ENCODE measurements around the gene C3orf49. TPM values are rescaled to one million over a fixed set of nuclear protein-coding genes. Genes with fewer than 3 reads are reported as not detected.

The C3orf49 gene
- total RNA-seq, 1 experiment from 2014 or later = not detected

DNA sequence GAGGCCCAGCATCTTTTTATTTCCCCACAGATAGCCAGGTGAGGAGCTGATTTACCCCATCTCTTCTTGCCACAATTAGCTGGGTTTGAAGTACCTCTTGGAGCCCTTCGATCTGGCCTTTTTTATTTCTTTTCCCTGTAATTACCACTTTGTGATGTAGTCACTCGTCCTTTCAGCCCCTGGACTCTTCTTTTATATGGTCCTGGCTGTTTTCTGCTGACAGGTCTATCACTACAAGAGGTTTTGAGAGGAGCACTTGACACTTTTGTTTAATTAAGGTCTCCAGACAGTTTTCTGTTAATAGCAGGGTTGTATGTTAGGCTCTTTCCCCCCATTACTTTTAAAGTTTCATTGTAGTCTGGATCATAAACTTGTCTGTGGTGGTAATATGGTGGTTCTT, 56.4 kb downstream of the C3orf49 start:
- Histone ChIP-seq H3K9me2 (replicated peaks; ENCODE audit: insufficient read depth, low read length) (no peaks in the 10 kb centered on the region), H3K9me3 (ENCODE audit: low read length) (no peaks in the 10 kb centered on the region), H3K79me2 (ENCODE audit: low read length) (peaks cover 99% of the 10 kb centered on the region), H3K27ac (ENCODE audit: low read length) (peak overlapping the region; percentile 25; the same call in 1 of the 2 replicates), H3K36me3 (ENCODE audit: insufficient read depth, low read length) (peaks cover 8% of the 10 kb centered on the region; the same call in 1 of the 2 replicates), H3K4me2 (ENCODE audit: low read depth, low read length, poor library complexity, severe bottlenecking) (peak overlapping the region; percentile 55), H2AFZ (ENCODE audit: low read length) (no peak overlapping the region), H3K4me3 (ENCODE audit: low read length) (no peak overlapping the region), H4K20me1 (ENCODE audit: insufficient read depth, low read depth, low read length) (peaks cover 15% of the 10 kb centered on the region), H3K27me3 (ENCODE audit: low read length) (no peaks in the 10 kb centered on the region), H3K4me1 (ENCODE audit: low read length) (peaks cover 65% of the 10 kb centered on the region), H3K9ac (ENCODE audit: low read length) (no peak overlapping the region)
- no peak for DNase-seq

- peaks cover 7% of the 10 kb centered on the region; the same call in 1 of the 2 replicates for H3K36me3 ChIP-seq (ENCODE audit: insufficient read depth, low read length)
- no peaks in the 10 kb centered on the region for H3K9me3 ChIP-seq (ENCODE audit: low read length)
- no peaks in the 10 kb centered on the region for H3K9me2 ChIP-seq (replicated peaks; ENCODE audit: insufficient read depth, low read length)
- H3K9ac ChIP-seq (ENCODE audit: low read length) = no peak overlapping the region
- peaks cover 57% of the 10 kb centered on the region for H3K4me1 ChIP-seq (ENCODE audit: low read length)
- H3K27me3 ChIP-seq (ENCODE audit: low read length) = no peaks in the 10 kb centered on the region
- DNase-seq = no peak
- H3K79me2 ChIP-seq (ENCODE audit: low read length) = peaks cover 99% of the 10 kb centered on the region
- H3K4me2 ChIP-seq (ENCODE audit: low read depth, low read length, poor library complexity, severe bottlenecking) = peak overlapping the region; percentile 55
- no peak overlapping the region for H2AFZ ChIP-seq (ENCODE audit: low read length)
- peak overlapping the region; percentile 25; the same call in 1 of the 2 replicates for H3K27ac ChIP-seq (ENCODE audit: low read length)
- peaks cover 15% of the 10 kb centered on the region for H4K20me1 ChIP-seq (ENCODE audit: insufficient read depth, low read depth, low read length)
- H3K4me3 ChIP-seq (ENCODE audit: low read length) = no peak overlapping the region
These were observed 57.2 kb downstream of the C3orf49 start for GRCh38 chr3:63876260-63876659.

GRCh38 chr3:63877737-63878393, 58.8 kb downstream of the C3orf49 start:
- no peak for DNase-seq
- Histone ChIP-seq H3K27ac (ENCODE audit: low read length) (peak overlapping the region; percentile 73), H3K9ac (ENCODE audit: low read length) (0 out of 2 replicates have a peak overlapping the region, but pooled peaks have one; percentile 3)

DNA sequence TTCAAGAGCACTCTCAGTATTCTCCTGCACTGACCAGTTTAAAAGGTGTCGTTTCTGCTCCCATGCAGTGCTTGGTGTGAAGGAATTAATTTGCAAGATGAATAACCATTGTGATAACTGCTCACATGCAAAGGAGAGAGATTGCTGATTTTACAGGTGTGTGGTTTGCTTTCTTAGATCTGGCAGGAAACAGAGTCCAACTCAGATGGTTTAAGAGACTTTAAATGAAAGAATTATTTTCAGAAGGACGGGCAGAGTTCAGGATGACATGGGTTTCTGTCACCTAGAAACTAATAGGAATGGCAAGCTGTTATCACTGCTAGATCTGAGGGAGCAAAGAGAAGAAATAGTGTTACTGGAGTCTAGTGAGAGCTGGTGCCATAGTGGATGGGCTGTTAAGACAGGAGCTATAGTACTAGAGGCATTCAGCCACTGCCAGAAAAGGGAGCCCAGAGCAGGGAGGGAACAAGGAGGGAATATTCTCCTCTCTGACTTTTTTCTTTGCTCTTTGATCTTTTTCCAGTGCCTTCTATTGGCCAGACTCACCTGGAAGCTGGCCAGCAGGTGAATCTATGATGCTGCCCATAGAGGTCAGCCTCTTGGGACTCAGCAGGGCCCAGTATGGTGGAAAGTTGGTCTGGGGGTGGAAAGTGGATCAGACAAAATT, 59.4 kb downstream of the C3orf49 start:
- no peak overlapping the region for H3K4me3 ChIP-seq (ENCODE audit: low read length)
- H3K36me3 ChIP-seq (ENCODE audit: insufficient read depth, low read length) = no peaks in the 10 kb centered on the region
- no peaks in the 10 kb centered on the region for H3K9me2 ChIP-seq (replicated peaks; ENCODE audit: insufficient read depth, low read length)
- no peaks in the 10 kb centered on the region for H3K27me3 ChIP-seq (ENCODE audit: low read length)
- peaks cover 19% of the 10 kb centered on the region for H4K20me1 ChIP-seq (ENCODE audit: insufficient read depth, low read depth, low read length)
- peak overlapping the region; percentile 55 for H3K4me2 ChIP-seq (ENCODE audit: low read depth, low read length, poor library complexity, severe bottlenecking)
- H3K4me1 ChIP-seq (ENCODE audit: low read length) = peaks cover 47% of the 10 kb centered on the region
- DNase-seq = no peak
- H3K9ac ChIP-seq (ENCODE audit: low read length) = no peak overlapping the region
- no peak overlapping the region for H2AFZ ChIP-seq (ENCODE audit: low read length)
- H3K27ac ChIP-seq (ENCODE audit: low read length) = peak overlapping the region; percentile 73
- H3K9me3 ChIP-seq (ENCODE audit: low read length) = no peaks in the 10 kb centered on the region
- H3K79me2 ChIP-seq (ENCODE audit: low read length) = peaks cover 100% of the 10 kb centered on the region

More at GRCh38 chr3:63877737-63878393, 58.8 kb downstream of the C3orf49 start:
- H4K20me1 ChIP-seq (ENCODE audit: insufficient read depth, low read depth, low read length) = peaks cover 15% of the 10 kb centered on the region
- no peak overlapping the region for H3K4me3 ChIP-seq (ENCODE audit: low read length)
- peaks cover 100% of the 10 kb centered on the region for H3K79me2 ChIP-seq (ENCODE audit: low read length)
- no peaks in the 10 kb centered on the region for H3K36me3 ChIP-seq (ENCODE audit: insufficient read depth, low read length)
- H3K9me2 ChIP-seq (replicated peaks; ENCODE audit: insufficient read depth, low read length) = no peaks in the 10 kb centered on the region
- no peaks in the 10 kb centered on the region for H3K9me3 ChIP-seq (ENCODE audit: low read length)
- peaks cover 47% of the 10 kb centered on the region for H3K4me1 ChIP-seq (ENCODE audit: low read length)
- peak overlapping the region; percentile 55 for H3K4me2 ChIP-seq (ENCODE audit: low read depth, low read length, poor library complexity, severe bottlenecking)
- H3K27me3 ChIP-seq (ENCODE audit: low read length) = no peaks in the 10 kb centered on the region
- H2AFZ ChIP-seq (ENCODE audit: low read length) = no peak overlapping the region

- Histone ChIP-seq H3K9me2 (replicated peaks; ENCODE audit: insufficient read depth, low read length) (no peaks in the 10 kb centered on the region), H3K4me3 (ENCODE audit: low read length) (no peak overlapping the region), H3K4me1 (ENCODE audit: low read length) (peaks cover 38% of the 10 kb centered on the region), H3K27ac (ENCODE audit: low read length) (no peak overlapping the region), H4K20me1 (ENCODE audit: insufficient read depth, low read depth, low read length) (peaks cover 19% of the 10 kb centered on the region), H3K36me3 (ENCODE audit: insufficient read depth, low read length) (no peaks in the 10 kb centered on the region), H3K27me3 (ENCODE audit: low read length) (no peaks in the 10 kb centered on the region), H3K9ac (ENCODE audit: low read length) (no peak overlapping the region), H3K4me2 (ENCODE audit: low read depth, low read length, poor library complexity, severe bottlenecking) (no peak overlapping the region), H2AFZ (ENCODE audit: low read length) (no peak overlapping the region), H3K79me2 (ENCODE audit: low read length) (peaks cover 100% of the 10 kb centered on the region), H3K9me3 (ENCODE audit: low read length) (no peaks in the 10 kb centered on the region)
- no peak for DNase-seq
These were observed 61.6 kb downstream of the C3orf49 start for GRCh38 chr3:63880653-63881052.

DNA sequence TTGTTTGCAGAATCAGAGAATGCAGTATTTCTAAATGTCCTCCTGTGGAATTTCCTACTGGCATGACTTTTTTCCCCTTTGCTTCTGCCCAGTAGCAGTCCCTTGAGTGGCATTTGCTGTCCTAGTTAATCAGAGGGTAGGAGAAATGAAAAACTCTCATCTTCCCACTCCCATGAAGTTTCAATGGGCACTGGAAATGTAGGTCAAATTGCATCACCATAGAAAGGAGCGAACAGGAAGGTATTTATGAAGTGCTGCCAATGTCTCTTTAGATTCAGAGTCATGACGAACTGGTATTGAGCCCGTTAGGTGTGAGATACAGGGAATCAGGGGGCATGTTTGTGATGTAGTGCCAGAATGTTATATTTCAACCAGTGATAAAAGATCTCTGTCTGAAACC, 67.8 kb downstream of the C3orf49 start:
- Histone ChIP-seq H3K36me3 (ENCODE audit: insufficient read depth, low read length) (no peaks in the 10 kb centered on the region), H3K27ac (ENCODE audit: low read length) (no peak overlapping the region), H3K4me3 (ENCODE audit: low read length) (no peak overlapping the region), H2AFZ (ENCODE audit: low read length) (no peak overlapping the region), H3K9ac (ENCODE audit: low read length) (no peak overlapping the region), H4K20me1 (ENCODE audit: insufficient read depth, low read depth, low read length) (0 out of 2 replicates have a peak, but pooled peaks cover 7% of the 10 kb centered on the region), H3K27me3 (ENCODE audit: low read length) (no peaks in the 10 kb centered on the region), H3K9me2 (replicated peaks; ENCODE audit: insufficient read depth, low read length) (no peaks in the 10 kb centered on the region), H3K9me3 (ENCODE audit: low read length) (no peaks in the 10 kb centered on the region), H3K4me2 (ENCODE audit: low read depth, low read length, poor library complexity, severe bottlenecking) (no peak overlapping the region), H3K79me2 (ENCODE audit: low read length) (peaks cover 97% of the 10 kb centered on the region), H3K4me1 (ENCODE audit: low read length) (peaks cover 19% of the 10 kb centered on the region)
- no peak for DNase-seq

GRCh38 chr3:63891518-63891917, 72.4 kb downstream of the C3orf49 start:
- peaks cover 27% of the 10 kb centered on the region for H3K4me1 ChIP-seq (ENCODE audit: low read length)
- H3K4me3 ChIP-seq (ENCODE audit: low read length) = no peak overlapping the region
- H3K79me2 ChIP-seq (ENCODE audit: low read length) = peaks cover 97% of the 10 kb centered on the region
- DNase-seq = no peak
- no peaks in the 10 kb centered on the region for H3K27me3 ChIP-seq (ENCODE audit: low read length)
- H3K27ac ChIP-seq (ENCODE audit: low read length) = no peak overlapping the region
- no peaks in the 10 kb centered on the region for H3K36me3 ChIP-seq (ENCODE audit: insufficient read depth, low read length)
- no peaks in the 10 kb centered on the region for H4K20me1 ChIP-seq (ENCODE audit: insufficient read depth, low read depth, low read length)
- H3K9me3 ChIP-seq (ENCODE audit: low read length) = no peaks in the 10 kb centered on the region
- no peaks in the 10 kb centered on the region for H3K9me2 ChIP-seq (replicated peaks; ENCODE audit: insufficient read depth, low read length)
- H2AFZ ChIP-seq (ENCODE audit: low read length) = no peak overlapping the region
- no peak overlapping the region for H3K9ac ChIP-seq (ENCODE audit: low read length)
- H3K4me2 ChIP-seq (ENCODE audit: low read depth, low read length, poor library complexity, severe bottlenecking) = no peak overlapping the region

DNA sequence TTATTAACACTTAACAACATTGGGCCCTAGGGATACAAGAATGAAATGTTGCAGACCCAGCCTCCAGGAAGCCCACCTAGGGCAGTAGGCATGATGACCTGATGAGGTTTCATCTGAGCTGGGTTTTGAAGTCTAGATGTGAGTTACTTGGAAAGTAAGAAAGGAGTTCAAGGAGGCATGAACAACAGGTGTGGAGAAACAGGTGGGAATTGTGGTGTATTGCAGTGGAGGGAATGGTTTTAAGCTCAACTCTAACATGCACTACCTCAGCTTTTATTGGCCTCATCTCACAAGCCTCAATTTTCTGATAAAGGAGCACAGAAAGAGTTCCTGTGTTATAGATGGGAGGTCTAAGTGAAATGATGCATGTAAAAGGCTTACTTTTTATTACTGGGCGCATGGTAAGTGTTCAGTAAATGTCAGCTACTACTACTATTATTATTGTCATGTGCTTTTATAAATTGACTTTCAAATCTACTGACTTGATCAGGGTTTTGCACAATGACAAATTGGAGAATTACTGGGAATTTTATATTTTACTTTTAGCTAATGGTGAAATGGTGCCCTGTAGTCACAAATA, 73.8 kb downstream of the C3orf49 start:
- Histone ChIP-seq H3K27ac (ENCODE audit: low read length) (no peak overlapping the region), H3K4me3 (ENCODE audit: low read length) (no peak overlapping the region), H2AFZ (ENCODE audit: low read length) (no peak overlapping the region), H3K4me2 (ENCODE audit: low read depth, low read length, poor library complexity, severe bottlenecking) (no peak overlapping the region), H3K4me1 (ENCODE audit: low read length) (peaks cover 27% of the 10 kb centered on the region), H3K9me2 (replicated peaks; ENCODE audit: insufficient read depth, low read length) (no peaks in the 10 kb centered on the region), H3K36me3 (ENCODE audit: insufficient read depth, low read length) (peaks cover 4% of the 10 kb centered on the region), H3K27me3 (ENCODE audit: low read length) (no peaks in the 10 kb centered on the region), H4K20me1 (ENCODE audit: insufficient read depth, low read depth, low read length) (no peaks in the 10 kb centered on the region), H3K79me2 (ENCODE audit: low read length) (peaks cover 98% of the 10 kb centered on the region), H3K9ac (ENCODE audit: low read length) (no peak overlapping the region), H3K9me3 (ENCODE audit: low read length) (no peaks in the 10 kb centered on the region)
- no peak for DNase-seq

Measured in Karpas-422 (cell line).